ENCODE measurements around the gene UGT1A7. TPM values are rescaled to one million over a fixed set of nuclear protein-coding genes. Genes with fewer than 3 reads are reported as not detected.

The UGT1A7 gene
- total RNA-seq, 2 donors from 2014 or later = not detected

DNA sequence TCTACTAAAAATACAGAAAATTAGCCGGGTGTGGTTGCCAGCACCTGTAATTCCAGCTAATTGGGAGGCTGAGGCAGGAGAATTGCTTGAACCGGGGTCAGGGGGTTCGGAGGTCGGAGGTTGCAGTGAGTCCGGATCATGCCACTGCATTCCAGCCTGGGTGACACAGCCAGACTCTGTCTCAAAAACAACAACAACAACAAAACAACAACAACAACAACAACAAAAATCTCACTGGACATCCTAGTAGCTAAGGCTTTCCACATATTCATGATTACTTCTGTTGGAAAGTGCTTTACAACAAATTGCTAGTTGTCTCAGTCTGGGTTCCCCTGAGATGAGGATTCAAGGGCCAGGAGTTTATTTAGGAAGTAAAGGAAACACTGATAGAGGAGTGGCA, 92.2 kb downstream of the UGT1A7 start:
- ATAC-seq (no peak), DNase-seq (no peak)
- H3K36me3 ChIP-seq (replicated peaks in 1 of 2; ENCODE audit: insufficient read depth in 1 of 2, low read depth in 2 of 2) = no peaks in the 10 kb centered on the region
- no peak overlapping the region for H3K27ac ChIP-seq
- H3K4me1 ChIP-seq = no peaks in the 10 kb centered on the region
- TF ChIP-seq POLR2A (IDR thresholded peaks at IDR 0.05) = no peak
- no peak for TF ChIP-seq CTCF (IDR thresholded peaks at IDR 0.05)
- WGBS, 2 donors = 79 to 83% methylated on average over 5 of the region's 5 CpGs
- peaks cover 0 to 21% (median 0%) of the 10 kb centered on the region in 3 donors for H3K9me3 ChIP-seq
- intact Hi-C loops (cut with DNase I) = no loop called here
- no peaks in the 10 kb centered on the region for H3K27me3 ChIP-seq
- H3K4me3 ChIP-seq = no peak overlapping the region

DNA sequence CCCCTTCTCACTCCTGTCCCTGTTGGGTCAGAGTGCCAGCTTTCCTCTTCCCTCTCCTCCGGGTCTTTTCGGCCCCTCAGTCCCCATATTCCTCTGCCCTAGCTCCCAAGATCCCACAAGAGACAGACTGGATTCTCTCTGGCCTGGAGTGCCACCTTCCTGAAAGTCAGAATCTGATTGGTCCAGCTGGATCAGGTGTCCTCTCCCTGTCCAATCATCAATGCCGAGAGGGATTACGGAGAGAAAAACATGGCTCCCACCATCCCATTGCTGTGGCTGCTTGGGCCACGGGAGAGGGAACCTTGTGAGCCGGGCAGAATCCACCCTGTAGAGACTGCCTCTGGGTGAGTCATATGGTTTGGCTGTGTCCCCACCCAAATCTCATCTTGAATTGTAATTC, 93.7 kb downstream of the UGT1A7 start:
- ATAC-seq = no peak
- 87 to 89% methylated on average over 6 of the region's 6 CpGs for WGBS, 2 donors
- DNase-seq = no peak
- Histone ChIP-seq H3K4me3 (no peak overlapping the region), H3K27ac (no peak overlapping the region), H3K36me3 (replicated peaks in 1 of 2; ENCODE audit: insufficient read depth in 1 of 2, low read depth in 2 of 2) (no peaks in the 10 kb centered on the region), H3K27me3 (no peaks in the 10 kb centered on the region), H3K9me3 (peaks cover 0 to 21% (median 0%) of the 10 kb centered on the region in 3 donors), H3K4me1 (no peaks in the 10 kb centered on the region)
- intact Hi-C loops (cut with DNase I) = no loop called here
- TF ChIP-seq CTCF (IDR thresholded peaks at IDR 0.05) (no peak), POLR2A (IDR thresholded peaks at IDR 0.05) (no peak)

- DNase-seq = no peak
- Histone ChIP-seq H3K27me3 (no peaks in the 10 kb centered on the region), H3K36me3 (replicated peaks in 1 of 2; ENCODE audit: insufficient read depth in 1 of 2, low read depth in 2 of 2) (no peaks in the 10 kb centered on the region), H3K27ac (no peak within 1 kb of the TSS), H3K4me3 (no peak within 1 kb of the TSS), H3K9me3 (peaks cover 0 to 21% (median 0%) of the 10 kb centered on the region in 3 donors), H3K4me1 (no peaks in the 10 kb centered on the region)
- intact Hi-C loops (cut with DNase I) = no loop called here
- 51 to 68% methylated on average over 2 of the region's 2 CpGs for WGBS, 2 donors
- TF ChIP-seq POLR2A (IDR thresholded peaks at IDR 0.05) (no peak), CTCF (IDR thresholded peaks at IDR 0.05) (no peak)
- no peak for ATAC-seq
Observed at GRCh38 chr2:233778030-233778429, 96.3 kb downstream of the UGT1A7 start, which contains the start of gene MROH2A. MROH2A (plus strand) TSS chr2:233778330; CDS start chr2:233779359, 1,029 bp downstream.

DNA sequence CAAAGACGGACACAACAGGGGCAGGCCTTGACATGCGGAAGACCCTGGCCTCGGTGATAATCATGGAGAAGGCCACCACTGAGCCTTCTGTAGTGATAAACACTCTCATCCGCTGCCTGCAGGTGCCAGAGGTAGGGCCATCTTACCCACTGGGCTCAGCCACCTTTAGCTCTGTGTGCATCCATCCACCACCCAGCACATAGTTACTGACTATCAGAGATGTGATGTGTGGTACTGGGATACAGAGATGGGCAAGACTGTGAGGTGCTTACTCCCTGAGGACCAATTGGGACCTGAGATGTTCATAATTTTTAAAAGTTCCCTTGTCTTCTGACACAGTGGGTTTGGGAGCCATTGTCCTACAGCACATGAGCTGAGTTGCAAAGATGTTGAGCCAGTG, 98.0 kb downstream of the UGT1A7 start:
- Histone ChIP-seq H3K9me3 (peaks cover 0 to 21% (median 0%) of the 10 kb centered on the region in 3 donors), H3K36me3 (replicated peaks in 1 of 2; ENCODE audit: insufficient read depth in 1 of 2, low read depth in 2 of 2) (no peaks in the 10 kb centered on the region), H3K27ac (no peak overlapping the region), H3K27me3 (no peaks in the 10 kb centered on the region), H3K4me3 (no peak overlapping the region), H3K4me1 (no peaks in the 10 kb centered on the region)
- TF ChIP-seq POLR2A (IDR thresholded peaks at IDR 0.05) (no peak), CTCF (IDR thresholded peaks at IDR 0.05) (no peak)
- intact Hi-C loops (cut with DNase I) = no loop called here
- no peak for ATAC-seq
- no peak for DNase-seq
- 75 to 90% methylated on average over 2 to 4 of the region's 4 CpGs for WGBS, 2 donors

DNA sequence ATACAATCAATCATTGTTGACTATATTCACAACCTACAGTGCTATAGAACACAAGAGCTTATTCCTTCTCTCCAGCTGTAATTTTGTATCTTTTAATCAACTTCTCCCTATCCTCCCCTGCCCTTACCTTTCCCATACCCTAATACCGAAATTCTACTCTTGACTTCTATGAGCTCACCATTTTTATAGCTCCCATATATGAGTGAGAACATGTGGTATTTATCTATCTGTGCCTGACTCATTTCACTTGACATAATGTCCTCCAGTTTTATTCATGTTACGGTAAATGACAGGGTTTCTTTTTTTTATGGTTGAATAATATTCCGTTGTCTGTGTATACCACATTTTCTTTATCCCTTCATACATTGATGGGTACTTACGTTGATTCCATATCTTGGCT, 99.1 kb downstream of the UGT1A7 start:
- H3K27ac ChIP-seq = no peak overlapping the region
- H3K9me3 ChIP-seq = peaks cover 0 to 15% (median 0%) of the 10 kb centered on the region in 3 donors
- no peaks in the 10 kb centered on the region for H3K27me3 ChIP-seq
- H3K4me3 ChIP-seq = no peak overlapping the region
- DNase-seq (no peak), ATAC-seq (no peak)
- TF ChIP-seq POLR2A (IDR thresholded peaks at IDR 0.05) (no peak), CTCF (IDR thresholded peaks at IDR 0.05) (no peak)
- intact Hi-C loops (cut with DNase I) = no loop called here
- no peaks in the 10 kb centered on the region for H3K4me1 ChIP-seq
- WGBS, 2 donors = 76 to 77% methylated on average over 4 of the region's 4 CpGs
- no peaks in the 10 kb centered on the region for H3K36me3 ChIP-seq (replicated peaks in 1 of 2; ENCODE audit: insufficient read depth in 1 of 2, low read depth in 2 of 2)

All from body of pancreas (tissue), 4 donors.